ENCODE data around the gene FARP1.
A peak's percentile ranks its signal among the peaks of the same experiment; 100 is the strongest.

FARP1 gene

GRCh38 chr13:98447130-98447529, 304.2 kb downstream of the FARP1 start:
- TF ChIP-seq, protein P1, sequence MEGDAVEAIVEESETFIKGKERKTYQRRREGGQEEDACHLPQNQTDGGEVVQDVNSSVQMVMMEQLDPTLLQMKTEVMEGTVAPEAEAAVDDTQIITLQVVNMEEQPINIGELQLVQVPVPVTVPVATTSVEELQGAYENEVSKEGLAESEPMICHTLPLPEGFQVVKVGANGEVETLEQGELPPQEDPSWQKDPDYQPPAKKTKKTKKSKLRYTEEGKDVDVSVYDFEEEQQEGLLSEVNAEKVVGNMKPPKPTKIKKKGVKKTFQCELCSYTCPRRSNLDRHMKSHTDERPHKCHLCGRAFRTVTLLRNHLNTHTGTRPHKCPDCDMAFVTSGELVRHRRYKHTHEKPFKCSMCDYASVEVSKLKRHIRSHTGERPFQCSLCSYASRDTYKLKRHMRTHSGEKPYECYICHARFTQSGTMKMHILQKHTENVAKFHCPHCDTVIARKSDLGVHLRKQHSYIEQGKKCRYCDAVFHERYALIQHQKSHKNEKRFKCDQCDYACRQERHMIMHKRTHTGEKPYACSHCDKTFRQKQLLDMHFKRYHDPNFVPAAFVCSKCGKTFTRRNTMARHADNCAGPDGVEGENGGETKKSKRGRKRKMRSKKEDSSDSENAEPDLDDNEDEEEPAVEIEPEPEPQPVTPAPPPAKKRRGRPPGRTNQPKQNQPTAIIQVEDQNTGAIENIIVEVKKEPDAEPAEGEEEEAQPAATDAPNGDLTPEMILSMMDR (conservative IDR thresholded peaks at IDR 0.05; ENCODE audit: control insufficient read depth, insufficient read depth, low read depth, low read length), result no peak
- H3K4me3 ChIP-seq (ENCODE audit: control insufficient read depth, low read depth, low read length), result no peak overlapping the region
- no peak for DNase-seq (ENCODE audit: low read depth)

DNA sequence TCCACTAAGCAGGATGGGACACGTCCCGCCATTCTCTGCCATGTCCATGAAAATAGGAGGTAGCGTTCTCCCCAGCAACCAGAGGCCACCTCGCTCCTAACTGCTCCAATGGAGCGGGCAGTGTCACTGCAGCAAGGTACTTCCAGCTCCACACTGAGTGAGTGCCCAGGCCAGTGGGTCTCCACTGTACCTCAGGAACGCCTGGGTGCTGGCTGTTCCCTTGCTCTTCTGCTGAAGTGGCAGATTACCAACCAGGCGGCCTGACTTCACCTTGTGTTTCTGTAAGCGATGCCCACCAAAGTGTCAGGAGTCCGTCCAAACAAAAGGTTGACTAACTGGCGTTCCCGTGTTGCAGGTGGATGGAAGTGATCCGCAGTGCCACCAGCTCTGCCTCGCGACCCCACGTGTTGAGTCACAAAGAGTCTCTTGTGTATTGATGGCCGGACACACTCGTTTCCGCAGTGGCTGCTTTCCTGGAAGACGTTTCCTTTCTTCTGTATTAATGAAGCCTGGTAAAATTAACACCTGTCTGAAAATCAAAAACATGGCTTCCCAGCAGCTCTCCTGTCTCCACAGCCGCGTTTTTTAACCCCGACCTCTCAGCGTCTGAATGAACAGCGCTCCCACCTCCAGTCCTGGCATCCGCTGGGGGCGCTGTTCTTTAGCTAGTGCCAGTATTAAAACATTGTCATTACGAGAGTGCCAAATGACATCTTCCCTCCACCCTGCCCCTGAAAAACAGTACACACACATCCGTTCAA, 305.2 kb downstream of the FARP1 start:
- TF ChIP-seq, protein P1 (conservative IDR thresholded peaks at IDR 0.05; ENCODE audit: control insufficient read depth, insufficient read depth, low read depth, low read length), result peak; percentile 47

DNA sequence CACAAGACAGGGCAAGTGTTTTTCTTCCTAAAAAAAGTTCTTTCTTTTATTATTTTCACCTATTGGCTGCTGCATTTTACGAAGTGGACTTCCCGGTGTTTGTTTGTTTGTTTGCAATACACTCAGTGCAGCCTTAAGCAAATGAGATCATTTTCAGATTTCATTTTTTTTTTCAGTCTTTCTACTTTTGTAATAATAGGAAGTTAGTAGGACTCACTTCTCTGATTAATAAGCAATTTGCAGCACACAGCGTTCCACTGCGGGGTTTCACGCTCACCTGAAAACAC, 305.7 kb downstream of the FARP1 start:
- DNase-seq (ENCODE audit: low read depth), result no peak
- H3K4me3 ChIP-seq (ENCODE audit: control insufficient read depth, low read depth, low read length), result no peak overlapping the region
- TF ChIP-seq, protein P1 (conservative IDR thresholded peaks at IDR 0.05; ENCODE audit: control insufficient read depth, insufficient read depth, low read depth, low read length), result no peak

More for the DNA sequence above, 305.2 kb downstream of the FARP1 start:
- peak; percentile 31 for DNase-seq (ENCODE audit: low read depth)
- no peak overlapping the region for H3K4me3 ChIP-seq (ENCODE audit: control insufficient read depth, low read depth, low read length)

DNA sequence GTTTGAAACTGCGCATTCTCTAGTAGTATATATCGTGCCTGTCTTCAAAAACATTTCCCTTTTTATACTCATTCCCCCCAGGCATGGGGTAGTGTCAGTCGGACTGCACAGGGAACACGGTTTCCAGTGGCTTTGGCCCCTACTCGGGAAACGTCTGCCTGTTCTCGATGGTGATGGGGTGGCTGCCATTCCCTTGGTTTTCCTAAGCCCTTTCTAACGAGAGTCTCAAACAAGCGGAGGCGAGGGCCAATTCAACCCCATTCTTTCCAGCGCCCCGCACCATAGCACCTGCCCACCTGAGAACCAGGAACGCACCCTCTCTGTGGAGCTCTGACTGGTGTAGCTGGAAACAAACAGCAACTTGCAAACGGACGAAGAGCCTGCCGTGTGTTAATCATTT, 306.4 kb downstream of the FARP1 start:
- TF ChIP-seq, protein P1 (conservative IDR thresholded peaks at IDR 0.05; ENCODE audit: control insufficient read depth, insufficient read depth, low read depth, low read length), result no peak
- H3K4me3 ChIP-seq (ENCODE audit: control insufficient read depth, low read depth, low read length), result no peak overlapping the region
- DNase-seq (ENCODE audit: low read depth), result no peak

- DNase-seq (ENCODE audit: low read depth), result peak; percentile 12
- H3K4me3 ChIP-seq (ENCODE audit: control insufficient read depth, low read depth, low read length), result no peak overlapping the region
- TF ChIP-seq, protein P1 (conservative IDR thresholded peaks at IDR 0.05; ENCODE audit: control insufficient read depth, insufficient read depth, low read depth, low read length), result no peak
Observed at GRCh38 chr13:98450026-98450425, 307.1 kb downstream of the FARP1 start.

DNA sequence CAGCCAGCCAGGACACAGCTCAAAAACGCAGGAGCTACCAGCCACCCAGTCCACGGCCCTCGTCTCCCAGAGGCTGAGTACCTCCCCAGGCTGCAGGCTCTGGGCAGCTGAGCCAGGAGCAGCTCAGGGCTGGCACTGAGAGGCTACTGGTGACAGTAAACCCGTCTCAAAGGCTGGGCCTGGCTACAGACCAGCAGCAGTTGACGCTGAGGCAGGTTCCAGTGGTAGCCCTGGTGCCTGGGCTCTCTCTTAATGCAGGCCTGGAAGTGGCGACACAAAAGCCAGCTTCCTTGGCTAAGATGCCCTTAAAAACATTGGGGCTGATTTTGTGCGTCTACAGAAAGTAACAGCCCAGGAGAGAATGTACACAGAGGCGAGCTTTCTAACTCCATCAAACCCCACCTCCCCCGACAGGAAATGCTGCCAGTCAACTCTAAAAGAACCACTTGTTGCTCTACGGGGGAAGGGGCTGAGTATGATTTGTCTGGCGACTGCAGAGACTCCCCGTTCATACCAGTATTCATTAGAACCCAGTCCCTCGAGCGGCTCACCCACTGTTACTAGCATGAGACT, 307.7 kb downstream of the FARP1 start:
- TF ChIP-seq, protein P1 (conservative IDR thresholded peaks at IDR 0.05; ENCODE audit: control insufficient read depth, insufficient read depth, low read depth, low read length), result no peak
- no peak for DNase-seq (ENCODE audit: low read depth)
- H3K4me3 ChIP-seq (ENCODE audit: control insufficient read depth, low read depth, low read length), result no peak overlapping the region
